SU-DHL-6 (cell line): ENCODE data around the gene TBX18.

Experiments used
- CTCF ChIP-seq: fragments of 200-600 bp; sonication (generic); IDR thresholded peaks from one replicate; pipeline ENCODE4 v1.5.1; 2017; ENCODE audit warnings: antibody characterized with exemption, mild to moderate bottlenecking, low read length, moderate library complexity; ENCODE audit not compliant: insufficient read depth, poor library complexity, severe bottlenecking
- EZH2phosphoT487 ChIP-seq: fragments of 200-600 bp; sonication (generic), shearing (Covaris generic); conservative IDR thresholded peaks from 2 replicates; pipeline ENCODE4 v1.6.1; 2018; ENCODE audit warnings: mild to moderate bottlenecking, antibody characterized with exemption, low read length, moderate library complexity, mixed read lengths

- TF ChIP-seq CTCF = no peak
- TF ChIP-seq EZH2phosphoT487 = no peak
These were observed 40.7 kb upstream of the TBX18 start for GRCh38 chr6:84805145-84805544.
